ENCODE results near the gene TNFAIP1.

DNA sequence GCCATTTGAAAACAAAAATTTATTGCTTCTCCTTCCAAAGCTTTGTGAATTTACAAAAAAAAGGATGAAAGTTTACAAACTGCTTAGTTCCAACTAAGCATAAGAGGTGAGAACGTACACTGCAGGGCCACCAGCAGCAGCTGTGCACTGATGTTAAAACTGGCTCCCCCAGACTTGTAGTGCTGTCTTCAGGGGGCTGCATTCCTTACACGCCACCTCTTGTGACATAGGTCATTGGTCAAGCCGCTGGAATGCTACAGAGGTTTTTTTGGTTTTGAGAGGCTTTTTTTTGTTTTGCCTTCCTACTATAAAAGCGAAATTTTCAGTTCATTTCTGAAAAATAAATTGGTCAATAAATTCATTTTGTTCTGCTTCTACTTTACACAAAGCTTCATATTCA, 7.2 kb upstream of the TNFAIP1 start:
- TF ChIP-seq, protein P1, sequence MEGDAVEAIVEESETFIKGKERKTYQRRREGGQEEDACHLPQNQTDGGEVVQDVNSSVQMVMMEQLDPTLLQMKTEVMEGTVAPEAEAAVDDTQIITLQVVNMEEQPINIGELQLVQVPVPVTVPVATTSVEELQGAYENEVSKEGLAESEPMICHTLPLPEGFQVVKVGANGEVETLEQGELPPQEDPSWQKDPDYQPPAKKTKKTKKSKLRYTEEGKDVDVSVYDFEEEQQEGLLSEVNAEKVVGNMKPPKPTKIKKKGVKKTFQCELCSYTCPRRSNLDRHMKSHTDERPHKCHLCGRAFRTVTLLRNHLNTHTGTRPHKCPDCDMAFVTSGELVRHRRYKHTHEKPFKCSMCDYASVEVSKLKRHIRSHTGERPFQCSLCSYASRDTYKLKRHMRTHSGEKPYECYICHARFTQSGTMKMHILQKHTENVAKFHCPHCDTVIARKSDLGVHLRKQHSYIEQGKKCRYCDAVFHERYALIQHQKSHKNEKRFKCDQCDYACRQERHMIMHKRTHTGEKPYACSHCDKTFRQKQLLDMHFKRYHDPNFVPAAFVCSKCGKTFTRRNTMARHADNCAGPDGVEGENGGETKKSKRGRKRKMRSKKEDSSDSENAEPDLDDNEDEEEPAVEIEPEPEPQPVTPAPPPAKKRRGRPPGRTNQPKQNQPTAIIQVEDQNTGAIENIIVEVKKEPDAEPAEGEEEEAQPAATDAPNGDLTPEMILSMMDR (IDR thresholded peaks at IDR 0.05): no peak
- TF ChIP-seq POLR2A (IDR thresholded peaks at IDR 0.05): no peak

Measured in gastroesophageal sphincter (tissue), 3 donors.